K562 (cell line): ENCODE results near the gene GMNN. TPM values are rescaled to one million over a fixed set of nuclear protein-coding genes. Genes with fewer than 3 reads are reported as not detected.
"Not testable (repeated sequence)": the region's sequence is repeated elsewhere in the genome, so short reads cannot be mapped to it uniquely, and the experiment has no call there.

Experiments used
- ATAC-seq: fragments of 200-7000 bp; cut with Tn5 transposase; 3 replicates; pipeline ENCODE4 v1.9.1; 2020; ENCODE audit warnings: moderate library complexity
- BruUV-seq: library from RNA; stranded (reverse); fragments of 400-500 nt; replicated peaks from 2 replicates; lab custom pipeline; 2021; lab: Mats Ljungman, UMichigan
- CTCF ChIA-PET: fragments of 300-600 bp; formaldehyde crosslinking; extraction: SDS; loops from one replicate; lab custom pipeline; 2021; ENCODE audit warnings: low intra/inter-chr PET ratio; lab: Yijun Ruan, JAX
- POLR2A ChIA-PET: fragments of 300-600, 350-650 bp; sonication (Branson Sonifier 250); formaldehyde crosslinking; extraction: SDS; loops from one replicate; lab custom pipeline; 2021; ENCODE audit warnings: antibody characterized with exemption, inconsistent platforms; lab: Yijun Ruan, JAX
- DNase-seq, 4 experiments: peaks; one replicate each; pipeline versions ENCODE4 v3.0.0 to v3.0.0-alpha.2; 2011 to 2018; ENCODE audit warnings: low spot score in 3 of 4, mixed read lengths in 3 of 4; ENCODE audit errors: extremely low read depth in 1 of 4
- FAIRE-seq: peaks from 2 replicates; lab custom pipeline; 2011; peaks lifted over from hg19 to GRCh38; lab: Jason Lieb, UNC
- H2AFZ ChIP-seq: 2 replicates; pipeline ENCODE4 v1.6.0; 2011; ENCODE audit warnings: low read depth, low read length, control low read depth, inconsistent platforms
- H3K27ac ChIP-seq: fragments of 200-600 bp; 3 replicates; pipeline ENCODE4 v1.8.0; 2011; ENCODE audit warnings: low read depth, mild to moderate bottlenecking, control low read depth, inconsistent platforms, low read length, moderate library complexity, mixed read lengths; ENCODE audit errors: extremely low read depth
- H3K27me3 ChIP-seq, 2 experiments: fragments of 300-600 bp in 1 of 2; 2 replicates in 1 of 2; 3 replicates in 1 of 2; pipeline versions ENCODE4 v1.6.0 to v1.8.0; 2011; ENCODE audit warnings: inconsistent platforms in 2 of 2, low read length in 2 of 2, mild to moderate bottlenecking in 1 of 2, mixed read lengths in 1 of 2, moderate library complexity in 1 of 2; ENCODE audit not compliant: control insufficient read depth in 2 of 2, insufficient read depth in 2 of 2
- H3K36me3 ChIP-seq: fragments of 300-600 bp; 3 replicates; pipeline ENCODE4 v1.8.0; 2011; ENCODE audit warnings: mild to moderate bottlenecking, low read length, inconsistent platforms; ENCODE audit not compliant: control insufficient read depth, insufficient read depth
- H3K4me1 ChIP-seq, 2 experiments: fragments of 200-600 bp in 1 of 2; replicated peaks in 1 of 2; 2 replicates in 1 of 2; 3 replicates in 1 of 2; pipeline versions ENCODE4 v1.5.1 to v1.8.0; 2011; ENCODE audit warnings: inconsistent platforms in 2 of 2, low read length in 2 of 2, mild to moderate bottlenecking in 1 of 2, mixed read lengths in 1 of 2, moderate library complexity in 1 of 2; ENCODE audit not compliant: control insufficient read depth in 2 of 2, insufficient read depth in 2 of 2
- H3K4me2 ChIP-seq: 2 replicates; pipeline ENCODE4 v1.6.1; 2011; ENCODE audit warnings: low read length, control low read depth, inconsistent platforms, mixed read lengths; ENCODE audit not compliant: insufficient read depth
- H3K4me3 ChIP-seq: fragments of 200-600 bp; sonication (generic), shearing (Covaris generic); 2 replicates; pipeline ENCODE4 v1.5.1; 2016; ENCODE audit warnings: control low read depth, inconsistent platforms
- H3K79me2 ChIP-seq: fragments of 200-600 bp; 3 replicates; pipeline ENCODE4 v1.8.0; 2011; ENCODE audit warnings: low read length, inconsistent platforms; ENCODE audit not compliant: control insufficient read depth, insufficient read depth
- H3K9ac ChIP-seq, 2 experiments: 2 replicates each; pipeline versions ENCODE4 v1.6.0 to v1.6.1; 2011; ENCODE audit warnings: low read depth in 2 of 2, low read length in 2 of 2, control low read depth in 1 of 2, inconsistent platforms in 1 of 2, mild to moderate bottlenecking in 1 of 2, mixed read lengths in 1 of 2; ENCODE audit not compliant: insufficient read depth in 1 of 2
- H3K9me1 ChIP-seq: one replicate; pipeline ENCODE4 v1.6.0; 2011; ENCODE audit warnings: inconsistent platforms, mild to moderate bottlenecking, low read length, moderate library complexity; ENCODE audit not compliant: control insufficient read depth, insufficient read depth
- H3K9me3 ChIP-seq: replicated peaks from 2 replicates; pipeline ENCODE4 v1.5.1; 2011; ENCODE audit warnings: low read depth, low read length, inconsistent platforms; ENCODE audit not compliant: control insufficient read depth, insufficient read depth
- H4K20me1 ChIP-seq: replicated peaks from 2 replicates; pipeline ENCODE4 v1.6.1; 2011; ENCODE audit warnings: low read length, inconsistent platforms, mixed read lengths; ENCODE audit not compliant: control insufficient read depth, insufficient read depth
- CBX3 ChIP-seq, 2 experiments: IDR thresholded peaks; 1 replicate in 1 of 2; 2 replicates in 1 of 2; pipeline ENCODE4 v1.6.1; 2012; ENCODE audit warnings: inconsistent platforms in 2 of 2, low read length in 2 of 2, borderline replicate concordance in 1 of 2, control low read depth in 1 of 2
- CBX5 ChIP-seq: IDR thresholded peaks from 2 replicates; pipeline ENCODE4 v1.6.1; 2014; ENCODE audit warnings: low read depth, borderline replicate concordance
- CEBPZ ChIP-seq: fragments of 150-350 bp; IDR thresholded peaks from 2 replicates; pipeline ENCODE4 v1.6.1; 2014; ENCODE audit warnings: low read depth, mild to moderate bottlenecking, low read length, borderline replicate concordance
- TRIM24 ChIP-seq, 2 experiments: fragments of 450-650 bp; IDR thresholded peaks; 2 replicates each; pipeline ENCODE4 v1.6.1; 2016
- TRIM28 ChIP-seq: fragments of 450-650 bp; IDR thresholded peaks from 2 replicates; pipeline ENCODE4 v1.6.1; 2017
- ZBTB7A ChIP-seq: IDR thresholded peaks from 2 replicates; pipeline ENCODE4 v1.6.1; 2011; ENCODE audit warnings: low read depth, mild to moderate bottlenecking, low read length, moderate library complexity, borderline replicate concordance; ENCODE audit not compliant: control insufficient read depth
- ZEB2 ChIP-seq: fragments of 450-650 bp; IDR thresholded peaks from 2 replicates; pipeline ENCODE4 v1.6.1; 2016
- ZFP36 ChIP-seq: fragments of 150-350 bp; IDR thresholded peaks from 2 replicates; pipeline ENCODE4 v1.6.1; 2018; ENCODE audit warnings: low read length, low read depth; ENCODE audit not compliant: partially characterized antibody
- ZNF280A ChIP-seq: fragments of 450-650 bp; IDR thresholded peaks from 2 replicates; pipeline ENCODE4 v1.6.1; 2018; ENCODE audit warnings: mild to moderate bottlenecking, low read depth; ENCODE audit not compliant: partially characterized antibody
- ZNF431 ChIP-seq: sonication (generic); formaldehyde crosslinking; IDR thresholded peaks from 2 replicates; pipeline ENCODE4 v1.8.0; 2022; ENCODE audit warnings: mild to moderate bottlenecking, missing genetic modification reagents
- WGBS: fragments of 100-300 bp; shearing (Covaris generic); methylation state at CpG from one replicate; pipeline ENCODE4 v1.1.6; 2016; ENCODE audit warnings: low coverage, mixed read lengths; ENCODE audit not compliant: insufficient coverage; ENCODE audit errors: missing lambda C conversion rate; 5-methylcytosine and 5-hydroxymethylcytosine counted together
- in situ Hi-C: fragments of 300-500 bp; cut with MboI; formaldehyde crosslinking; loops from 4 replicates; pipeline ENCODE4 v1.15.0; 2018; ENCODE audit warnings: inconsistent platforms, mixed read lengths
- intact Hi-C: fragments of 100-400 bp; cut with micrococcal nuclease; formaldehyde crosslinking; loops from 2 replicates; pipeline ENCODE4 v1.14.2; 2022
- polyA plus RNA-seq, 8 experiments: library from polyadenylated mRNA; depleted of rRNA in 4 of 8; stranded (reverse) in 5 of 8; unstranded in 3 of 8; fragments of >200 nt; fragmentation: Nextera tagmentation in 2 of 8; fragmentation: Illumina TruSeq in 1 of 8; extraction: Ambion mirVana in 2 of 8; extraction: Trizol in 1 of 8; gene quantifications; 2 replicates each; pipeline versions ENCODE4 v1.2.1 to v1.2.3, GENCODE V29; 2011 to 2014; ENCODE audit warnings: inconsistent platforms in 1 of 8, missing spikeins in 1 of 8
- total RNA-seq, 7 experiments: library from RNA; depleted of rRNA in 6 of 7; stranded (reverse); fragments of >200 nt in 6 of 7; fragmentation: Illumina TruSeq in 2 of 7; extraction: Trizol in 2 of 7; gene quantifications; 2 replicates each; pipeline versions ENCODE4 v1.2.1 to v1.2.3, GENCODE V29; 2011 to 2021; ENCODE audit warnings: low replicate concordance in 1 of 7

GMNN gene
- total and polyA plus RNA-seq, 9 of the 15 experiments (the other 6 are each of a cell fraction or from before 2014, with no cell fraction given) = 144 to 370 (median 210) TPM

GRCh38 chr6:24730653-24731052, 44.1 kb upstream of the GMNN start:
- H3K9me3 ChIP-seq = peaks cover 16% of the 10 kb centered on the region
- H3K27me3 ChIP-seq, H3K79me2 ChIP-seq, H4K20me1 ChIP-seq, H3K4me2 ChIP-seq, H3K4me1 ChIP-seq, H3K9me1 ChIP-seq, FAIRE-seq, intact Hi-C loops, POLR2A ChIA-PET, BruUV-seq, ATAC-seq, H3K9ac ChIP-seq, H3K4me3 ChIP-seq, CTCF ChIA-PET, DNase-seq, H2AFZ ChIP-seq, H3K36me3 ChIP-seq, H3K27ac ChIP-seq, in situ Hi-C loops: not testable (repeated sequence)
- 4% methylated on average over 3 of the region's 3 CpGs for WGBS
- TF ChIP-seq ZEB2 (0 out of 2 replicates have a peak, but pooled peaks have one; percentile 23), TRIM28 (peak; percentile 44; the same call in 1 of the 2 replicates), ZFP36 (peak; percentile 40), ZNF431 (peak; percentile 98), TRIM24 (IDR thresholded peaks at IDR 0.05) (0 out of 4 replicates have a peak, but pooled peaks have one; percentile 12 to 25)

- H3K27me3 ChIP-seq, CTCF ChIA-PET: not testable (repeated sequence)
- WGBS = 35% methylated on average over 6 of the region's 6 CpGs
- TF ChIP-seq ZNF280A (peak; percentile 81), ZBTB7A (0 out of 2 replicates have a peak, but pooled peaks have one; percentile 33), CBX5 (peak; percentile 91), CBX3 (IDR thresholded peaks at IDR 0.05; ENCODE audit: borderline replicate concordance in 1 of 2, low read length in 2 of 2) (peak in 1 of 2 experiments; percentile 67; a peak in 2 of 3 replicates), CEBPZ (0 out of 2 replicates have a peak, but pooled peaks have one; percentile 46)
Measured at GRCh38 chr6:24731456-24732134, 43.1 kb upstream of the GMNN start.

More at GRCh38 chr6:24731456-24732134, 43.1 kb upstream of the GMNN start:
- intact Hi-C loops, H3K27ac ChIP-seq, BruUV-seq, ATAC-seq, H3K9me1 ChIP-seq, H3K4me1 ChIP-seq, H3K4me3 ChIP-seq, H3K36me3 ChIP-seq, H4K20me1 ChIP-seq, in situ Hi-C loops, FAIRE-seq, H3K79me2 ChIP-seq, H3K4me2 ChIP-seq, DNase-seq, H2AFZ ChIP-seq, H3K9ac ChIP-seq: not testable (repeated sequence)
- H3K9me3 ChIP-seq = peaks cover 16% of the 10 kb centered on the region
- POLR2A ChIA-PET = interaction anchor here (1.4 kb wide), 1 partner anchor 10 kb away, joined by 5 read pairs; no protein-coding TSS in a partner anchor
